Activated CD8-positive, alpha-beta memory T cell treated with anti-CD3 and anti-CD28 coated beads, Interleukin-2, amount 50 U/mL, for 4 hours (primary cell): ENCODE measurements around the gene GPSM3.
A peak's percentile ranks its signal among the peaks of the same experiment; 100 is the strongest.
"Not testable (repeated sequence)": the region's sequence is repeated elsewhere in the genome, so short reads cannot be mapped to it uniquely, and the experiment has no call there.

Experiments
- DNase-seq: peaks from one replicate; pipeline ENCODE4 v3.0.0-alpha.2; 2020

Gene GPSM3

GRCh38 chr6:32186151-32186840 is 6.1 kb downstream of the GPSM3 start:
- DNase-seq: not testable (repeated sequence)

GRCh38 chr6:32185681-32186131 is 6.7 kb downstream of the GPSM3 start:
- DNase-seq: peak; percentile 43

- no peak for DNase-seq
Measured at GRCh38 chr6:32184084-32184640, 8.3 kb downstream of the GPSM3 start, which contains the start of gene AGER. Gene AGER, minus strand, starts transcription at chr6:32184253. Its CDS starts 31 bp downstream, at chr6:32184222.

GRCh38 chr6:32183483-32184083 is 8.9 kb downstream of the GPSM3 start:
- DNase-seq: no peak

GRCh38 chr6:32183030-32183429 is 9.4 kb downstream of the GPSM3 start:
- no peak for DNase-seq

- no peak for DNase-seq
Measured at GRCh38 chr6:32182555-32182981, 9.9 kb downstream of the GPSM3 start.

- no peak for DNase-seq
Measured at GRCh38 chr6:32181915-32182529, 10.4 kb downstream of the GPSM3 start.

- no peak for DNase-seq
Measured at GRCh38 chr6:32181148-32181702, 11.2 kb downstream of the GPSM3 start.

GRCh38 chr6:32179766-32180405 is 12.6 kb downstream of the GPSM3 start:
- no peak for DNase-seq

- DNase-seq: no peak
Measured at GRCh38 chr6:32178547-32179440, 13.6 kb downstream of the GPSM3 start.

- DNase-seq: peak; percentile 87
Measured at GRCh38 chr6:32177788-32178546, 14.5 kb downstream of the GPSM3 start, which contains the start of gene RNF5. Gene RNF5, plus strand, starts transcription at chr6:32178405. Its CDS starts 107 bp downstream, at chr6:32178512.

- peak; percentile 30 for DNase-seq
Measured at GRCh38 chr6:32177183-32177787, 15.2 kb downstream of the GPSM3 start.

- no peak for DNase-seq
Measured at GRCh38 chr6:32176476-32177182, 15.8 kb downstream of the GPSM3 start.

- DNase-seq: peak; percentile 96
Measured at GRCh38 chr6:32175711-32176475, 16.6 kb downstream of the GPSM3 start, which contains the start of gene AGPAT1. Gene AGPAT1, minus strand, starts transcription at chr6:32176084. Its CDS starts 4,588 bp downstream, at chr6:32171496.

- no peak for DNase-seq
Measured at GRCh38 chr6:32175322-32175710, 17.1 kb downstream of the GPSM3 start.

- no peak for DNase-seq
Measured at GRCh38 chr6:32174416-32174815, 18.0 kb downstream of the GPSM3 start.

GRCh38 chr6:32173051-32173727 is 19.3 kb downstream of the GPSM3 start:
- DNase-seq: no peak

GRCh38 chr6:32171234-32171633 is 21.2 kb downstream of the GPSM3 start:
- no peak for DNase-seq
